ENCODE results near the gene GPR152.

DNA sequence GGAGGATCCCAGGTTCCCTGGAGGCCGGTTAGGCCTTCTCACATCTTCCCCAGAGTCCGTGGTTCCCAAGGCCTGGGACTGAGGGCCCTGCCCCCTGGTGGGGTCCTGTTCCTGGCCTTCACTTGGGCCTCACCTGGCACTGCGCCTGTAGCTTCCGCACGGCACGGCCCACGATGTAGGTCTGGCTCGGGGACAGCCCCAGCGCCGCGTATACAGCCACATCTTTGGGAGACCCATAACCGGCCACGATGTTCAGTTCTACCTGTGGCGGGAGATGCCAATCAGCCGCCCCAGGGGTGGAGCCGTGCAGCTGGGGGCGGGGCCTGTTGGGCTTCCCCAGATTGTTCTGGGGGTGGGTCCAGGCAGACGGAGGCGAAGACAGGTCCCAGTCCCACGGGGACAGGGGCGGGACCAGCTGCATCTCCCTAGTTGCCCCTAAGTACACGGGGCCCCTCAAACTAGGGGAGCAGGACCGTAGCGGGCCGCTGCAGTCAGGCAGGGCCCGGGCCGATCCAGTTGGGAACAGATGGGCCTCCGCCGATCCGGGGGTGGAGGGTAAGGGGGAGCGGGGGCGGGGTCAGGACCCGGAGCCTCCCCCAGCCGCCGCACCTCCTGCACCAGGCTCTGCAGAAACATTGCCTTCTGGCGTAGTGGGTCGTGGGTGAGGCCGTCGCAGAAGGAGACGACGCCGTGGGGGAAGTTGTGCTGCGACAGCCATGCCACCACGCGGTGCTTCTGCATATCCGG is 40.4 kb upstream of the GPR152 start:
- no peak for TF ChIP-seq CTCF (IDR thresholded peaks at IDR 0.05)
- no peak for TF ChIP-seq TFCP2L1 (CRISPR knock-in tag; IDR thresholded peaks at IDR 0.05)

Data from A549 (cell line).